ENCODE measurements around the gene STK38L.

DNA sequence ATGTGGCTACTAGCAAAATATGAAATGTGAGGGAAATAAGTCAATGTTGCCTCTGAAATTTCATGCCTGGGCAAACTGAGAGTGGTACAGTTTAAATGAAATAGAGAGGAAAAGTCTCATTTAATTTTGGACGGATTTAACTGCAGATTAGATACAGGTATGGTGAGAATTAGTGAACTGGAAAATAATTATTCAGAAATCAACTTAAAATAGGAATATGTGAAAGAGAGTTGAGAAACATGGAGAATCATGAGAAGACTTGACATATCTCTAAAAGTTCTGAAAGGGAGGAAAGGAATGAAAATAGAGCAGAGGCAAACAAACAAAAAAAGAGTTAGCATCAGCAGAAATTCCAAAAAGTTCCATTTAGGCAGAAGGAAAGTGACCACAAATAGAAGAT lies 55.0 kb downstream of the STK38L start:
- TF ChIP-seq, protein P1, sequence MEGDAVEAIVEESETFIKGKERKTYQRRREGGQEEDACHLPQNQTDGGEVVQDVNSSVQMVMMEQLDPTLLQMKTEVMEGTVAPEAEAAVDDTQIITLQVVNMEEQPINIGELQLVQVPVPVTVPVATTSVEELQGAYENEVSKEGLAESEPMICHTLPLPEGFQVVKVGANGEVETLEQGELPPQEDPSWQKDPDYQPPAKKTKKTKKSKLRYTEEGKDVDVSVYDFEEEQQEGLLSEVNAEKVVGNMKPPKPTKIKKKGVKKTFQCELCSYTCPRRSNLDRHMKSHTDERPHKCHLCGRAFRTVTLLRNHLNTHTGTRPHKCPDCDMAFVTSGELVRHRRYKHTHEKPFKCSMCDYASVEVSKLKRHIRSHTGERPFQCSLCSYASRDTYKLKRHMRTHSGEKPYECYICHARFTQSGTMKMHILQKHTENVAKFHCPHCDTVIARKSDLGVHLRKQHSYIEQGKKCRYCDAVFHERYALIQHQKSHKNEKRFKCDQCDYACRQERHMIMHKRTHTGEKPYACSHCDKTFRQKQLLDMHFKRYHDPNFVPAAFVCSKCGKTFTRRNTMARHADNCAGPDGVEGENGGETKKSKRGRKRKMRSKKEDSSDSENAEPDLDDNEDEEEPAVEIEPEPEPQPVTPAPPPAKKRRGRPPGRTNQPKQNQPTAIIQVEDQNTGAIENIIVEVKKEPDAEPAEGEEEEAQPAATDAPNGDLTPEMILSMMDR (IDR thresholded peaks at IDR 0.05): no peak
- TF ChIP-seq POLR2A (IDR thresholded peaks at IDR 0.05) (no peak), POLR2AphosphoS5 (IDR thresholded peaks at IDR 0.05) (no peak)
